Urothelium cell line (cell line): Measurements from ENCODE around the gene DDI1.
"Not testable (repeated sequence)": the region's sequence is repeated elsewhere in the genome, so short reads cannot be mapped to it uniquely, and the experiment has no call there.

Source experiments
- DNase-seq: peaks from one replicate; pipeline ENCODE4 v3.0.0; 2011; ENCODE audit warnings: low spot score, mixed read lengths
- FAIRE-seq: peaks from 2 replicates; lab custom pipeline; 2011; peaks lifted over from hg19 to GRCh38; lab: Jason Lieb, UNC

DDI1 gene

GRCh38 chr11:104036995-104037394 is 555 bp downstream of the DDI1 start:
- DNase-seq: no peak
- no peak for FAIRE-seq

DNA sequence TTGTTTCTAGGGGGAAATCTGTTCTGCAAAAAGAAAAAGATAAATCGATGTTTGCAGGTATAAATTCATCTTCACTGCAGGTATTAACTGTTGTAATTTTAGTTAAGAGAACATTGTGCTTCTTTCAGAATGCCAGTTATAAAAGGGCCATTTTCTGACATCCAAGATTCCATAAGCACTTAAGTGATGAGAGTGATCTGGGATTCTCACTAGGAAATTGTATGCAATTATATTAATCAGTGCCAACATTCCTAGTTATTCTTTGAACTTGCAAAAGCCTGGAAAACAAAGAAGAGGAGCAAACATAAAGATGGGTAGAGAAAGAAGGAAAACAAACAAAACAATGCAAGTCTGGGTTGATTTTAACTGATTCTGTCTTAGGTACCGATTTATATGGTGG is 5.4 kb downstream of the DDI1 start:
- DNase-seq (no peak), FAIRE-seq (no peak)

- FAIRE-seq (no peak), DNase-seq (no peak)
These were observed 6.7 kb downstream of the DDI1 start for GRCh38 chr11:104043142-104043541.

GRCh38 chr11:104043678-104044239 is 7.3 kb downstream of the DDI1 start:
- FAIRE-seq: no peak
- no peak for DNase-seq

GRCh38 chr11:104046331-104046730 is 9.9 kb downstream of the DDI1 start:
- DNase-seq (no peak), FAIRE-seq (no peak)

DNA sequence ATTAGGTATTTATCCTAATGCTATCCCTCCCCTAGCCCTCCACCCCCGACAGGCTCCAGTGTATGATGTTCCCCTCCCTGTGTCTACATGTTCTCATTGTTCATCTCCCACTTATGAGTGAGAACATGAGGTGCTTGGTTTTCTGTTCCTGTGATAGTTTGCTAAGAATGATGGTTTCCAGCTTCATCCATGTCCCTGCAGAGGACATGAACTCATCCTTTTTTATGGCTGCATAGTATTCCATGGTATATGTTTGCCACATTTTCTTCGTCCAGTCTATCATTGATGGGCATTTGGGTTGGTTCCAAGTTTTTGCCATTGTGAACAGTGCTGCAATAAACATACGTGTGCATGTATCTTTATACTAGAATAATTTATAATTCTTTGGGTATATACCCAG is 10.4 kb downstream of the DDI1 start:
- DNase-seq, FAIRE-seq: not testable (repeated sequence)

- DNase-seq (no peak), FAIRE-seq (no peak)
These were observed 12.7 kb downstream of the DDI1 start for GRCh38 chr11:104049116-104049515.

DNA sequence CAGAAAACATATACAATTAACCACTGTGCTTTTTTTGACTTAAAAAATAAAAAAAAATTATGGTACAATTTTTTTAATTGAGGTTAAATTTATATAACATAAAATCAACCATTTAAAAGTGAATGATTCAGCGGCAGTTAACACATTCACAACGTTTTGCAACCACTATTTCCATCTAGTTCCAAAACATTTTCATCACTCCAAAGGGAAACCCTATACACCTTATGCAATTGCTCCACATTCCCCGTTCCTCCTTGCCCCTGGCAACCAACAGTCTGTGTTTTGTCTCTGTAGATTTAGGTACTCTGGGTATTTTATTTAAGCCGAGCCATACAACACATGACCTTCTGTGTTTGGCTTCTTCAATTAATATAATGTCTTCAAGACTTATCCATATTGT is 15.3 kb downstream of the DDI1 start:
- no peak for DNase-seq
- FAIRE-seq: no peak

GRCh38 chr11:104053743-104054478 is 17.5 kb downstream of the DDI1 start:
- FAIRE-seq: no peak
- DNase-seq: no peak

DNA sequence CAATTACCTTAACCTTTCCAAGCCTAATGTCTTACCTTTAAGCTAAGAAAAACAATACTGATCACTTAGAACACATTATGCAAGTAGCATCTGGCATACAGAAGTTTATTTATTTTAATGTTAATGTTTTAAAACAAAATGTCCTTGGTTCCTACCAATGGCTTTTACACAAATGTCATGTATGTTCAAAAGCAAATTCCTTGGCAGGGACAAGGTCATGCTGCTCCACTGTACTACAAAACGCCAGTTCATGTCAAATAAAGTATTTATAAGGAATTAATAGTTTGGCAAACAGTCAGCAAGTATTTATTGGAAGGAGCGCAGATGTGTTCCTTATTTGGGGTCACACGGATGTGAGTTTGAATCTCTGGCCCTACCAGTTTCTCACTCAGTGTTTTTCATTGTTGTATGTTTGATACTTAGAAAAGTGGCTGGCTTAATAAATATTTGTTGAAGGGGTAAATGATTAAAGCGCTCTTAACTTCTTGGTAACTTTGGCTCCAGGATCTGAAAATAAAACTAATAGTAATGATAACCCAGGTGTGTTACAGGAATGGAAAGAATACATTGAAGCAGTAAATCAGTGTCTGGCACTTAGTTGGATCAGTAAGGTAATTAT is 18.6 kb downstream of the DDI1 start:
- FAIRE-seq: no peak
- DNase-seq: no peak

GRCh38 chr11:104055596-104055995 is 19.2 kb downstream of the DDI1 start:
- no peak for FAIRE-seq

DNA sequence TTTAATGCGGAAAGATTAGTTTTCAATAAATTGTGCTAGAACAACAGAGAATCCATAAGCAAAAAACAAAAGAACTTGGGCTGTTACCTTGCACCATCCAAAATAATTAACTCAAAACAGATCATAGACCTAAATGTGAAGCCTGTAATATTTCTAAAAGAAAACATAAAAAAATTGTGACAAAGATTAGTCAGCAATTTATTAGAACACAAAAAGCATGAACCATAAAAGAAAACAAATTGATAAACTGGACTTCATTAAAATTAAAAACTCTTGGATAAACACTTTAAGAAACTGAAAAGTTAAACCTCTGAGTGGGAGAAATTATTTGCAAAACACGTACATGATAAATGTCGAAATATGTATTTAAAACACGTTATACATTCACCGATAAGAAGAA is 21.5 kb downstream of the DDI1 start:
- FAIRE-seq: no peak
- no peak for DNase-seq

More at GRCh38 chr11:104055596-104055995, 19.2 kb downstream of the DDI1 start:
- no peak for DNase-seq

DNA sequence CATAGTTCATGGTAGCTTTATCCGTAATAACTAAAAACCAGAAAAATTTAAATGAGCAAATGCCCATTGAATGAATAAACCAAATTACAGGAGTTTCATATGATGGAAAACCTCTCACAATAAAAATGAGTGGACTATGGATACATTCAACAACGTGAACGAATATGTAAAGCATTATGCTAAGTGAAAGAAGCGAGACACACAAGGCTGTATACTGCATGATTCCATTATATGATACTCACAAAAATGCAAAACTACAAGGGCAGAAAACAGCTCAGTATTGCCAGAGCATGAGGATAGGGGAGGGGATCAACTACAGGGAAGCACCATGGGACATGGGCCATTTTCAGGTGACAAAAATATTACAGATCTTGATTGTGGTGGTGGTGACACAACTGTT is 22.2 kb downstream of the DDI1 start:
- DNase-seq (no peak), FAIRE-seq (no peak)

- FAIRE-seq (no peak), DNase-seq (no peak)
These were observed 23.8 kb downstream of the DDI1 start for GRCh38 chr11:104060004-104060794.

DNA sequence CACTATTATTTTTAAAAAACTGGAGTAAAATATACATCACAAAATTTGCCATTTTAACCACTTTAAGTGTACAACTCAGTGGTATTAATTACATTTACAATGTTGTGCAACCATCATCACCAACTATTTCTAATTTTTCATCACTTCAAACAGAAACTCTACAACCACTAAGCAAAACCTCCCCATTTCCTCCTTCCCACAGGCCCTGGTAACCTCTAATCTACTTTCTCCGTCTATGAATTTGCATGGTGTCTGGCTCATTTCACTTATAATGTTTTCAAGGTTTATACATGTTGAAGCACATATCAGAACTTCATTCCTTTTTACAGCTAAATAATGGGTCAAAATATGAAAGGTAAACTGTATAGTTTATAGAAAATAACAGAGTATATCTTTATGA is 24.4 kb downstream of the DDI1 start:
- DNase-seq (no peak), FAIRE-seq (no peak)

DNA sequence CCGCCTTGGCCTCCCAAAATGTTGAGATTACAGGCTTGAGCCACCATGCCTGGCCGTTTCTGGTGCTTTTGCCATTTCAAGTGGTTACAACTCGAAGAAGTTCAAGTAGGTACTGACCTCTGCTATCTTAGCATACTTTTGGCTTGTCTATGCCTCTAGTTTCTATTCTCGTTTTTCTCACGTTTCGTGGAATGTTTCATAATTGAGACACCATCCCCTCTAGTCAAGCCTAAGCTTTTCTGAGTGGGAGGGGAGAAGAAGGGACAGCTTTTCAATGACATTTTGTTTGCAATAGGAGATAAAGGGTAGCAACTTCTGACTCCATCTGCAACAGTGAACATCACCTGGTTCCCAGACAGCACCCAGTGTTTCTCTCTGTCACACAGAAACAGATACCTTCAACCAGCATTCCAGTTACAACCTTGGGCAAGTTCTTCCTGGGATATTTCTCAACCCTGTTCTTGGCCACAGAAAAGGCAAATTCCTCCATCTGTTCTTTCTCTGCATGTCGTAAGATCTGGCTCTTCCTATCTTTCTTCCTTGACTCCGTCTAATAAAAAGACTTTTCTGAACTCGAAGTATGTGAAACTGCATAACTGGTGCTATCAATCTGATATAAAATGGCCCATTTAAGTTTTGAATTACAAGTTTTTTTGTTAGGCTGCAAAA is 25.5 kb downstream of the DDI1 start:
- no peak for FAIRE-seq
- no peak for DNase-seq

- no peak for DNase-seq
- no peak for FAIRE-seq
These were observed 27.7 kb downstream of the DDI1 start for GRCh38 chr11:104064034-104064630.

GRCh38 chr11:104067534-104067933 is 31.1 kb downstream of the DDI1 start:
- FAIRE-seq: no peak
- no peak for DNase-seq

GRCh38 chr11:104073950-104074705 is 37.7 kb downstream of the DDI1 start:
- FAIRE-seq: no peak
- peak; percentile 6 for DNase-seq

- FAIRE-seq: no peak
These were observed 38.7 kb downstream of the DDI1 start for GRCh38 chr11:104075091-104075490.

More at GRCh38 chr11:104075091-104075490, 38.7 kb downstream of the DDI1 start:
- DNase-seq: no peak
